COLO668 (cell line): ENCODE data around the gene KAT2A.

ENCODE experiments used
- DNase-seq: peaks from one replicate; lab custom pipeline; 2025; ENCODE audit not compliant: unreplicated experiment; lab: John Stamatoyannopoulos, UW

KAT2A gene

GRCh38 chr17:42135664-42136653 is 14.8 kb upstream of the KAT2A start:
- peak; percentile 68 for DNase-seq

DNA sequence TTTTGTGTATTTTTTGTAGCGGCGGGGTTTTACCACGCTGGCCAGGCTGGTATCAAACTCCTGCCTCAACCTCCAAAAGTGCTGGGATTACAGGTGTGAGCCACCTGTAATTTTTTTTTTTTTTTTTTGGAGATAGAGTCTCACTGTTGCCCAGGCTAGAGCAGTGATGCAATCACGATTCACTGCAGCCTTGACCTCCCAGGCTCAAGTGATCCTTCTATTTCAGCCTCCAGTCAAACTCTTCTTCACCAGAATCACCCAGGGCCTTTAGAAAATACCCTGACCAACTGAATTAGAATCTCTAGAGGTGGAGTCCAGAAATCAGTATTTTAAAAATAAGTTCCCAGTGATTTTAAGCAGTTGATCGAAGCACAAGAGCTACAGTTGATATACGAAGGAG is 14.0 kb upstream of the KAT2A start:
- no peak for DNase-seq

GRCh38 chr17:42133461-42134041 is 12.4 kb upstream of the KAT2A start:
- DNase-seq = peak; percentile 86

- peak; percentile 19 for DNase-seq
Observed at GRCh38 chr17:42132941-42133340, 11.8 kb upstream of the KAT2A start.

- DNase-seq = no peak
Observed at GRCh38 chr17:42131981-42132432, 10.8 kb upstream of the KAT2A start.

DNA sequence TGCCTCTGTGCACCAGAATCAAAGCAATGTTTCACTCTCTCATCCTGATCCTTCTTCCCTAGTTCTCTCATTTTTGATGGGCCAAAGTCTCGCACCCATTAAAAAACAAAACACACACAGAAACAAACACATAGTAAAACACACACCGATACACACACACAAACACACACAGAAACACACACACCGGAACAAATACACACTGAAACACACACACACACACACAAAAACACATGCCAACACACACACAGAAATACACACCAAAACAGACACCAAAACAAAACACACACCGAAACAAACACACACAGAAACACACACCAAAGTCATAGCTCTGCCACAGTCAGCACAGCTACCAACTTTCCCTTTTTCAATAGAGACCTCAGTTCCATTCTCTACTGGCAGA is 10.1 kb upstream of the KAT2A start:
- DNase-seq = no peak

GRCh38 chr17:42130310-42130936 is 9.3 kb upstream of the KAT2A start:
- DNase-seq = no peak

DNA sequence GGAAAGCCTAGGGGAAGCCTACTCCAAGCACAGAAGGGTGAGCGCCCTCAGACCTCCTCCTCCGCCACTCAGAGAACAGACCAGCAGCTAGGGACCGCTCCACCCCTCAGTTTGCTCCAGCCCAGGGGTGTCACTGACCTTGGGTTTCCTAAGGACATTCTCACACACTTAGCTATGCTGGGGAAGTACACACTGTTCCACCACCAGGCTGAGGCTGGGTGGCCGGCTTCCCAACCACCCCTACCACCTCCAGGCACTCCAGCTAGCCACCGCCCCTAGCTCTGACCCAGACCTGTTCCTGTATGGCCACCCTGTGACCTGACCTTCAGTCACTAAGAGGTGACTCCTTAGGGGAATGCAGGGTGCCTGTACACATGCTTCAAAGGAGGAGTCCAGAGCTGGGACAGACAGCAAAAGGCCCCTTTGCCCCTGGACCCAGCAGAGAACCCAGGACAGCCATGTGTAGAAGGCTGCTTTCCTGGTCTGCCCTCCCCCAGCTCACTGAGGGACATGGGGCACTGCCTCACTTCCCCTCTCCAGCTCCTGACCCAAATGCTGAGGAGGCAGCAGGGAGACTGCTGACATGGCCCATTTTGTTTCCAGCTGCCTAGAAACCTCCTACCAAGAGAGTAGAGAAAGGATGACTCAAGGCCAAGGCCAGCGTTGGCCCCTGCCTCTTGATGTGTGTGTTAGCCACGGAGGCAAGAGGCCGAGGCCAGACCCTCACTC is 8.1 kb upstream of the KAT2A start:
- DNase-seq = no peak

- no peak for DNase-seq
Observed at GRCh38 chr17:42127414-42127813, 6.2 kb upstream of the KAT2A start.

GRCh38 chr17:42126836-42127235 is 5.7 kb upstream of the KAT2A start:
- DNase-seq = no peak

- no peak for DNase-seq
Observed at GRCh38 chr17:42125565-42125964, 4.4 kb upstream of the KAT2A start.

GRCh38 chr17:42124256-42124655 is 3.1 kb upstream of the KAT2A start:
- DNase-seq = no peak

- DNase-seq = peak; percentile 48
Observed at GRCh38 chr17:42122371-42123303, 1.5 kb upstream of the KAT2A start, which contains the start of gene HSPB9. Gene HSPB9 (plus strand): TSS chr17:42122804. CDS start chr17:42122851, 47 bp downstream.

GRCh38 chr17:42120161-42120769 is 902 bp downstream of the KAT2A start:
- no peak for DNase-seq

DNA sequence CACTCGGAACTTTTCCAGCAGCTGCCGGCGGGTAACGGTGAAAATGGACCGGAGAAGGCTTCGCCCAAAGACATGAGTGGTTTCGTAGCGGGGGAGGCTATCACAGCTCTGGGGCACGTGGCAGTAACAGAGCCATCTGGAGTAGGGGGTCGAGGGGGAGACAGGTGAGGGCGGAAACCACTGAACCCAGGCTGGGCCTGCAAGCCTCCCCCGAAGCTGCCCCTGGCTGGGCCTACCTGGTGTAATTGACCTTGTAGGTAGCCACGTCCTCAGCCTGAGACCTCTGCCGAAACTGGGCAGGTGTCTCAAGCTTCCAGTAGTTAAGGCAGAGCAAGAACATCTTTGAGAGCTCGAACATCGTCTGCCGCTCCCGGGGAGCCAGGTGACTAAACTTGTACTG is 1.9 kb downstream of the KAT2A start:
- no peak for DNase-seq

DNA sequence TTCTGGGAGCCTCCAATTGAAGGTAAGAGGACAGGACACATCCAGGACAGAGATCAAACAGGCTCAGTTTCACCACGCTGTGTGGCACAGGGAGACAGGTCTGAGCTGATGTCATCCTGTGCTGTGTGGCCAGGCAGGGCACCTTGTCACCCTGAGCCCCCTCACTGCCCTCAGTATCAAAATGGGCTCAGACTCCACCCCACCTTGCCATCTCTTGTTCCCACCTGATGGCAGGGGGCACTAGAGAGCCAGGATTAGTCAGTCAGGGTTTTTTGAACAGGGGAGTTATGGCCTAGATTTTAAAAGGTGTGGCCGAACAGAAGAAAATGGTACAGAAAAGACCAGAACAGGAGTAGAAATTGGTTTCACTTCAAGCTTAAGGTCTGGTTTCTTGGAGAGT is 2.6 kb downstream of the KAT2A start:
- DNase-seq = peak; percentile 12

DNA sequence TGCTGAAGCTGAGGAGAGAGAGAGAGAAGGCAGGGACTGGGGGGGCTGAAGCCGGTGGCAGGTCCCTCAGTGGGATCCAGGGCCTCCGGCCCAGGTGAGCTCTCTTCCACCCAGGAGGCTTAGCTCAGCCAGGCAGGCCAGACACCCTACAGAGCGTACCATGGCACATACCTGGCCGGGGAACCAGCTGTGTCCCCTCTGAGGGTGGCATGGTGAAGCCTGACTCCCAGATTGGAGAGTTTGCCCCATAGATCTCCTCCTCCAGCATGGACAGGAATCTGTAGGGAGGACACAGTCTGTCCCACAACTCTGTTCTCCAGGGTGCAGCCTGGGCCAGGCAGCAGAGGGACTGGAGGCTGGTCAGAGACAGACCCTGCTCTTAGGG is 3.0 kb downstream of the KAT2A start:
- DNase-seq = no peak

DNA sequence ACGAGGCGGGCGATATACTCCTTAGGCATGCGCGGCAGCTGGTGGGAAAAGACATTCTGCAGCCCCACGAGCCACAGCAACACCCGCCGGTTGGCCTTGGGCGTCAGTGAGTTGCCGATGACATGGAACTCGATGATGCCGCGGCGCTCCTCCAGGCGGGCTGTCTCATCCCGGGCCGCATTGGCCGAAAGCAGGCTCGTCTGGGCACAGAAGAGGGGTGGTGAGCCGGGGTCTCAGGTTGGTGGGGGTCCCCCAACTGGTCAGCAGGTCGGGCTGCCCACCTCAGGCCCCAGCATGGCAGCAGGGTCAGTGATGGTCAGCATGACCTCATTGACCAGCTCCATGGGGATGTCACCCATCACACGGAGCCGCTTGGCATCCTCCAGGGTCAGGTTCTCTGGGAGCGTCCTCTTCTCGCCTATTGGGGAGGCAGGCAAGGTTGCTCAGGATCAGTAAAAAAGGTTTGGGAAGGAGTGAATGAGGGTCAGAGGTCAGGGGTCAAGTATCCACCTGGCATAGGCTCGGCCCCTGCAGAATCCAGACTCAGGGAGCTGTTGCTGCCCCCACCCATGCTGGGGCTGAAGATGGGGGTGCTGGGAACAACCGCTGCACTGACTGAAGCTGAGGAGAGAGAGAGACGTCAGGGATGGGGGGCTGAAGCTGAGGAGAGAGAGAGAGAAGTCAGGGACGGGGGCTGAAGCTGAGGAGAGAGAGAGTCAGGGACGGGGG is 3.6 kb downstream of the KAT2A start:
- no peak for DNase-seq
